Measurements from ENCODE around the gene THAP3.

DNA sequence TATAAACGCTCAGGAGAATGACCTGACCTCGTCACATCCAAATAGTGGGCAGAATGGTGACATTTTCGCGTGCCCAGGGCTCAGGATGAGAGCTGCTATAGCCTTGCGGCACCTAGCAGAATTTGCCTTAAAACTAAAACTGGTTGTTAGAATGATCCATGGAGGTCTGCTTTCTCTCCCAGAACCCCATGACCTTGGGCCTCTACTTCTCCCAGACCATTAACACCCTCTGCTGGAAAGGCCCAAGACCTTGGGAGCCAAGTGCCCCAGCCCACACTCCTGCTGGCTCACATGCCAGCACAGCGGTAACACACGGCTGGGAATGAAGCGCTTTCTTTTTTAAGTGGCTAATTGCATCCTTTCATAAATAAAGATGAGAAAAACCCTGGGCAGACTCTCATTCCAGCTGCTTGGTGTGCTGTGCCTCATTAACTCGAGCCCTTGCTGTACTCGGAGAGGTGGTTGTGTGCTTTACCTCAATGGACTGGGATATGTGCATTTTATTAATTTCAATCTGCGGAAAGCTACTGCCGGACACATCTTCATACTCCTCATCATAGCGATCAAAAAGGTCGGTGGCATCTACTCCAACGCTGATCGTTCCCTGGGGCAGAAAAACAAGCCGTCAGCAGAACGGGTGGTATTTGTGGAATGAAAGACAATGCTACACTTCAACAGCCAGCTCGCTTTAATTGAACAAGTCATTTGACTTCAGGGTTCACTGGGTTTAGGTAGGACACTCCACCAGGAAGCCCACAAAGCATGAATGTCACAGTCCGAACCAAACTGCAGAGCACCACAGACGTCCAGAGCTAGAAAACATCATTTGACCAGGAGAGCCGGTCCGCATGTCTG lies 29.0 kb downstream of the THAP3 start:
- no peak for TF ChIP-seq CTCF (IDR thresholded peaks at IDR 0.05 in 8 of 11, conservative IDR thresholded peaks at IDR 0.05 in 3 of 11)
- no peak for TF ChIP-seq POLR2AphosphoS5 (IDR thresholded peaks at IDR 0.05)
- no peak for TF ChIP-seq POLR2A (IDR thresholded peaks at IDR 0.05)

Measured in spleen (tissue), 7 donors.